GM12878 (cell line): ENCODE data around the gene PDCD11. TPM values are rescaled to one million over a fixed set of nuclear protein-coding genes. Genes with fewer than 3 reads are reported as not detected.

Source experiments
- BRCA1 ChIP-seq: IDR thresholded peaks from 2 replicates; pipeline ENCODE4 v1.6.1; 2011; ENCODE audit warnings: low read depth, low read length, improper control_type of control experiment
- CBX5 ChIP-seq: sonication (generic); IDR thresholded peaks from 2 replicates; pipeline ENCODE4 v1.6.1; 2016; ENCODE audit warnings: low read depth, moderate library complexity, mild to moderate bottlenecking, inconsistent platforms
- DPF2 ChIP-seq: fragments of 450-650 bp; IDR thresholded peaks from 2 replicates; pipeline ENCODE4 v1.6.1; 2017; ENCODE audit warnings: mild to moderate bottlenecking
- EGR1 ChIP-seq, 2 experiments: IDR thresholded peaks; 1 replicate in 1 of 2; 2 replicates in 1 of 2; pipeline ENCODE4 v1.6.1; 2011 to 2012; ENCODE audit warnings: low read depth in 2 of 2, low read length in 2 of 2, borderline replicate concordance in 1 of 2, mild to moderate bottlenecking in 1 of 2, moderate library complexity in 1 of 2
- ESRRA ChIP-seq: IDR thresholded peaks from 2 replicates; pipeline ENCODE4 v1.6.1; 2012; ENCODE audit warnings: mild to moderate bottlenecking, low read length, improper control_type of control experiment
- FOXM1 ChIP-seq: IDR thresholded peaks from 2 replicates; pipeline ENCODE4 v1.6.1; 2012; ENCODE audit warnings: low read depth, mild to moderate bottlenecking, inconsistent platforms, low read length, moderate library complexity
- GATAD2B ChIP-seq: fragments of 450-650 bp; conservative IDR thresholded peaks from 2 replicates; pipeline ENCODE4 v1.6.1; 2017; ENCODE audit warnings: low read depth, mild to moderate bottlenecking, moderate library complexity
- HDAC2 ChIP-seq: fragments of 200-600 bp; sonication (generic); IDR thresholded peaks from 2 replicates; pipeline ENCODE4 v1.6.1; 2017
- JUNB ChIP-seq: IDR thresholded peaks from 2 replicates; pipeline ENCODE4 v1.6.1; 2016; ENCODE audit warnings: antibody characterized with exemption, mild to moderate bottlenecking
- MXI1 ChIP-seq: fragments of 150-350 bp; IDR thresholded peaks from 2 replicates; pipeline ENCODE4 v1.6.1; 2011; ENCODE audit warnings: low read depth, mild to moderate bottlenecking, inconsistent platforms, low read length, improper control_type of control experiment
- NFXL1 ChIP-seq: fragments of 450-650 bp; IDR thresholded peaks from 2 replicates; pipeline ENCODE4 v1.6.1; 2017; ENCODE audit warnings: antibody characterized with exemption, mild to moderate bottlenecking, borderline replicate concordance
- RBBP5 ChIP-seq: fragments of 200-600 bp; sonication (generic); conservative IDR thresholded peaks from 2 replicates; pipeline ENCODE4 v1.6.1; 2016
- RELA ChIP-seq: fragments of 450-650 bp; IDR thresholded peaks from 2 replicates; pipeline ENCODE4 v1.8.0; 2014; ENCODE audit warnings: borderline replicate concordance; ENCODE audit not compliant: partially characterized antibody
- RFX5 ChIP-seq: IDR thresholded peaks from 2 replicates; pipeline ENCODE4 v1.6.1; 2011; ENCODE audit warnings: low read depth, low read length, improper control_type of control experiment
- SREBF1 ChIP-seq: IDR thresholded peaks from 2 replicates; pipeline ENCODE4 v1.6.1; 2012; ENCODE audit warnings: mild to moderate bottlenecking, low read length
- ZNF207 ChIP-seq: fragments of 450-650 bp; IDR thresholded peaks from 2 replicates; pipeline ENCODE4 v1.6.1; 2014; ENCODE audit warnings: antibody characterized with exemption, mild to moderate bottlenecking, borderline replicate concordance
- ZNF384 ChIP-seq: IDR thresholded peaks from 2 replicates; pipeline ENCODE4 v1.6.1; 2012; ENCODE audit warnings: low read depth, mild to moderate bottlenecking, low read length, improper control_type of control experiment, borderline replicate concordance
- ZNF622 ChIP-seq: fragments of 450-650 bp; IDR thresholded peaks from 2 replicates; pipeline ENCODE4 v1.6.1; 2017; ENCODE audit warnings: mild to moderate bottlenecking, inconsistent platforms
- ZZZ3 ChIP-seq: IDR thresholded peaks from 2 replicates; pipeline ENCODE4 v1.6.1; 2011; ENCODE audit warnings: low read depth; ENCODE audit not compliant: control insufficient read depth, insufficient read length
- polyA plus RNA-seq, 11 experiments: library from polyadenylated mRNA; depleted of rRNA in 4 of 11; unstranded in 6 of 11; stranded (reverse) in 5 of 11; fragments of >200 nt; fragmentation: Nextera tagmentation in 4 of 11; fragmentation: Illumina TruSeq in 1 of 11; extraction: Ambion mirVana in 4 of 11; extraction: Trizol in 1 of 11; gene quantifications; 1 replicate in 1 of 11; 2 replicates in 10 of 11; pipeline versions ENCODE4 v1.2.1 to v1.2.3, GENCODE V29; 2011 to 2016; ENCODE audit warnings: inconsistent platforms in 2 of 11, missing spikeins in 2 of 11, low read depth in 1 of 11
- total RNA-seq, 4 experiments: library from RNA; depleted of rRNA in 3 of 4; stranded (reverse); fragments of >200 nt in 3 of 4; fragmentation: Illumina TruSeq in 1 of 4; extraction: Trizol in 1 of 4; gene quantifications; 2 replicates each; pipeline versions ENCODE4 v1.2.1 to v1.2.3, GENCODE V29; 2013 to 2021
- TF ChIP-seq, protein P1 (sequence below): fragments of 450-650 bp; IDR thresholded peaks from 2 replicates; pipeline ENCODE4 v1.6.1; 2018; ENCODE audit warnings: borderline replicate concordance, mild to moderate bottlenecking; ENCODE audit not compliant: partially characterized antibody
- TF ChIP-seq, protein P2 (sequence below): IDR thresholded peaks from 2 replicates; pipeline ENCODE4 v1.6.1; 2011; ENCODE audit warnings: low read depth, low read length, improper control_type of control experiment, borderline replicate concordance
- TF ChIP-seq, protein P3 (sequence below): fragments of 450-650 bp; IDR thresholded peaks from 2 replicates; pipeline ENCODE4 v1.6.1; 2017; ENCODE audit warnings: mild to moderate bottlenecking
- TF ChIP-seq, protein P4 (sequence below): fragments of 450-650 bp; formaldehyde crosslinking; IDR thresholded peaks from 2 replicates; pipeline ENCODE4 v1.4.0; 2022; ENCODE audit warnings: mild to moderate bottlenecking, moderate library complexity

The PDCD11 gene
- total and polyA plus RNA-seq, 10 of the 15 experiments (the other 5 are each of a cell fraction or from before 2014, with no cell fraction given): 13.9 to 69.7 (median 44.8) TPM

DNA sequence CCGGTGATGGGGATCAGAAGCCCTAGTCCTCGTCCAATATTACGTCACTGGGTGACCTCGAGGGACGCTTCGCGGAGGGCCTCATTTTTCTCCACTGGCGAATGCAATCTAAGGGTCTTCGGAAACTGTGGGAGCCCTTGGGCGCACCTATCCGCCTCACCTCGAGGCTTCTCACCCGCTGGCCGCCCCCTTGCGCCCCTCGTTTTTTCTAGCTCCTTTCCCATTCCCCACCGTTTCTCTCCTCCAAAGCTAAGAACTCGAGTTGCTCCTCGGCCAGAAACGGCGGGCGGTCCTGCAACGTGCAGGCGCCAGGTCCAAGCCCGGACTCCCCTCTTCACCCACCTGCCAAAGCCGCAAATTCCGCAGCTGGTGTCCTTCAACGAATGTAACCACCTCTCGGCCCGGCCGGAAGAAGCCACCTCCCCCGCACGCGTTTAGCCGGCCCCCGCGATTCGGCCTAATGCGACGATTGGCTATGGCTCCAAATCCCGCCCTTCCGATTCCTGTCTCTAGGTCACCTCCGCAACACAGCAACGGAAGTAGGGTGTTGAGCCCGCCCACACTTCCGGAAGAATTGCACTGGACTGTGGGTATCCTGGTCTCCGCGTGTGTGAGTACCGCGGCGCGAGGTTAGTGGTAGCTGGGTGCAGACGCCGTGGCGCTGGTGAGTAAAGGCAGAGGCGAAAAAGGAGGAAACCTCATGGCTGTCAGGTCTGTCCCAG is at the start of gene PDCD11, which contains the start of gene ATP5MK (continued):
- TF ChIP-seq, protein P1, sequence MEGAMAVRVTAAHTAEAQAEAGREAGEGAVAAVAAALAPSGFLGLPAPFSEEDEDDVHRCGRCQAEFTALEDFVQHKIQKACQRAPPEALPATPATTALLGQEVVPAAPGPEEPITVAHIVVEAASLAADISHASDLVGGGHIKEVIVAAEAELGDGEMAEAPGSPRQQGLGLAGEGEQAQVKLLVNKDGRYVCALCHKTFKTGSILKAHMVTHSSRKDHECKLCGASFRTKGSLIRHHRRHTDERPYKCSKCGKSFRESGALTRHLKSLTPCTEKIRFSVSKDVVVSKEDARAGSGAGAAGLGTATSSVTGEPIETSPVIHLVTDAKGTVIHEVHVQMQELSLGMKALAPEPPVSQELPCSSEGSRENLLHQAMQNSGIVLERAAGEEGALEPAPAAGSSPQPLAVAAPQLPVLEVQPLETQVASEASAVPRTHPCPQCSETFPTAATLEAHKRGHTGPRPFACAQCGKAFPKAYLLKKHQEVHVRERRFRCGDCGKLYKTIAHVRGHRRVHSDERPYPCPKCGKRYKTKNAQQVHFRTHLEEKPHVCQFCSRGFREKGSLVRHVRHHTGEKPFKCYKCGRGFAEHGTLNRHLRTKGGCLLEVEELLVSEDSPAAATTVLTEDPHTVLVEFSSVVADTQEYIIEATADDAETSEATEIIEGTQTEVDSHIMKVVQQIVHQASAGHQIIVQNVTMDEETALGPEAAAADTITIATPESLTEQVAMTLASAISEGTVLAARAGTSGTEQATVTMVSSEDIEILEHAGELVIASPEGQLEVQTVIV: peak; percentile 82
- TF ChIP-seq BRCA1 (no peak), RBBP5 (no peak), ZNF622 (no peak), RELA (peak; percentile 42), ZNF207 (0 out of 2 replicates have a peak, but pooled peaks have one; percentile 40), RFX5 (peak; percentile 60), DPF2 (peak; percentile 8; the same call in 1 of the 2 replicates), ZZZ3 (no peak), ZNF384 (0 out of 2 replicates have a peak, but pooled peaks have one; percentile 6), MXI1 (peak; percentile 98), GATAD2B (peak; percentile 56), JUNB (no peak), FOXM1 (no peak), CBX5 (no peak), NFXL1 (no peak), EGR1 (IDR thresholded peaks at IDR 0.05; ENCODE audit: borderline replicate concordance in 1 of 2, low read depth in 2 of 2, low read length in 2 of 2) (peak; percentile 58 to 98), SREBF1 (no peak), HDAC2 (no peak), ESRRA (no peak)
- TF ChIP-seq, protein P2, sequence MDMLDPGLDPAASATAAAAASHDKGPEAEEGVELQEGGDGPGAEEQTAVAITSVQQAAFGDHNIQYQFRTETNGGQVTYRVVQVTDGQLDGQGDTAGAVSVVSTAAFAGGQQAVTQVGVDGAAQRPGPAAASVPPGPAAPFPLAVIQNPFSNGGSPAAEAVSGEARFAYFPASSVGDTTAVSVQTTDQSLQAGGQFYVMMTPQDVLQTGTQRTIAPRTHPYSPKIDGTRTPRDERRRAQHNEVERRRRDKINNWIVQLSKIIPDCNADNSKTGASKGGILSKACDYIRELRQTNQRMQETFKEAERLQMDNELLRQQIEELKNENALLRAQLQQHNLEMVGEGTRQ: no peak
- TF ChIP-seq, protein P3, sequence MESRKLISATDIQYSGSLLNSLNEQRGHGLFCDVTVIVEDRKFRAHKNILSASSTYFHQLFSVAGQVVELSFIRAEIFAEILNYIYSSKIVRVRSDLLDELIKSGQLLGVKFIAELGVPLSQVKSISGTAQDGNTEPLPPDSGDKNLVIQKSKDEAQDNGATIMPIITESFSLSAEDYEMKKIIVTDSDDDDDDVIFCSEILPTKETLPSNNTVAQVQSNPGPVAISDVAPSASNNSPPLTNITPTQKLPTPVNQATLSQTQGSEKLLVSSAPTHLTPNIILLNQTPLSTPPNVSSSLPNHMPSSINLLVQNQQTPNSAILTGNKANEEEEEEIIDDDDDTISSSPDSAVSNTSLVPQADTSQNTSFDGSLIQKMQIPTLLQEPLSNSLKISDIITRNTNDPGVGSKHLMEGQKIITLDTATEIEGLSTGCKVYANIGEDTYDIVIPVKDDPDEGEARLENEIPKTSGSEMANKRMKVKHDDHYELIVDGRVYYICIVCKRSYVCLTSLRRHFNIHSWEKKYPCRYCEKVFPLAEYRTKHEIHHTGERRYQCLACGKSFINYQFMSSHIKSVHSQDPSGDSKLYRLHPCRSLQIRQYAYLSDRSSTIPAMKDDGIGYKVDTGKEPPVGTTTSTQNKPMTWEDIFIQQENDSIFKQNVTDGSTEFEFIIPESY: no peak
- TF ChIP-seq, protein P4, sequence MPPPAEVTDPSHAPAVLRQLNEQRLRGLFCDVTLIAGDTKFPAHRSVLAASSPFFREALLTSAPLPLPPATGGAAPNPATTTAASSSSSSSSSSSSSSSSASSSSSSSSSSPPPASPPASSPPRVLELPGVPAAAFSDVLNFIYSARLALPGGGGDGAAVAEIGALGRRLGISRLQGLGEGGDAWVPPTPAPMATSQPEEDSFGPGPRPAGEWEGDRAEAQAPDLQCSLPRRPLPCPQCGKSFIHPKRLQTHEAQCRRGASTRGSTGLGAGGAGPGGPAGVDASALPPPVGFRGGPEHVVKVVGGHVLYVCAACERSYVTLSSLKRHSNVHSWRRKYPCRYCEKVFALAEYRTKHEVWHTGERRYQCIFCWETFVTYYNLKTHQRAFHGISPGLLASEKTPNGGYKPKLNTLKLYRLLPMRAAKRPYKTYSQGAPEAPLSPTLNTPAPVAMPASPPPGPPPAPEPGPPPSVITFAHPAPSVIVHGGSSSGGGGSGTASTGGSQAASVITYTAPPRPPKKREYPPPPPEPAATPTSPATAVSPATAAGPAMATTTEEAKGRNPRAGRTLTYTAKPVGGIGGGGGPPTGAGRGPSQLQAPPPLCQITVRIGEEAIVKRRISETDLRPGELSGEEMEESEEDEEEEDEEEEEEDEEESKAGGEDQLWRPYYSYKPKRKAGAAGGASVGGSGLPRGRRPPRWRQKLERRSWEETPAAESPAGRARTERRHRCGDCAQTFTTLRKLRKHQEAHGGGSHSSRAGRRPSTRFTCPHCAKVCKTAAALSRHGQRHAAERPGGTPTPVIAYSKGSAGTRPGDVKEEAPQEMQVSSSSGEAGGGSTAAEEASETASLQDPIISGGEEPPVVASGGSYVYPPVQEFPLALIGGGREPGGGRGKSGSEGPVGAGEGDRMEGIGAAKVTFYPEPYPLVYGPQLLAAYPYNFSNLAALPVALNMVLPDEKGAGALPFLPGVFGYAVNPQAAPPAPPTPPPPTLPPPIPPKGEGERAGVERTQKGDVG (CRISPR knock-in tag): no peak
